Sigmoid colon (tissue), 4 donors: Measurements from ENCODE around the gene UST.

Experiments used
- POLR2A ChIP-seq, 2 donors: fragments of 450-650 bp; IDR thresholded peaks; one replicate each; pipeline ENCODE4 v1.6.1; 2016; ENCODE audit warnings: antibody characterized with exemption in 2 of 2, mild to moderate bottlenecking in 2 of 2, moderate library complexity in 2 of 2
- POLR2AphosphoS5 ChIP-seq, 4 donors: sonication (generic); formaldehyde crosslinking; IDR thresholded peaks; one replicate each; pipeline ENCODE4 v1.6.1; 2017; ENCODE audit warnings: antibody characterized with exemption in 4 of 4
- TF ChIP-seq, protein P1 (sequence below), 4 experiments: fragments of 450-650 bp in 3 of 4; fragments of 200-600 bp in 1 of 4; IDR thresholded peaks; one replicate each; pipeline ENCODE4 v1.5.1; 2016 to 2019; ENCODE audit warnings: antibody characterized with exemption in 4 of 4, mild to moderate bottlenecking in 3 of 4, moderate library complexity in 2 of 4

GRCh38 chr6:148904896-148905870 lies 158.4 kb downstream of the UST start:
- TF ChIP-seq, protein P1, sequence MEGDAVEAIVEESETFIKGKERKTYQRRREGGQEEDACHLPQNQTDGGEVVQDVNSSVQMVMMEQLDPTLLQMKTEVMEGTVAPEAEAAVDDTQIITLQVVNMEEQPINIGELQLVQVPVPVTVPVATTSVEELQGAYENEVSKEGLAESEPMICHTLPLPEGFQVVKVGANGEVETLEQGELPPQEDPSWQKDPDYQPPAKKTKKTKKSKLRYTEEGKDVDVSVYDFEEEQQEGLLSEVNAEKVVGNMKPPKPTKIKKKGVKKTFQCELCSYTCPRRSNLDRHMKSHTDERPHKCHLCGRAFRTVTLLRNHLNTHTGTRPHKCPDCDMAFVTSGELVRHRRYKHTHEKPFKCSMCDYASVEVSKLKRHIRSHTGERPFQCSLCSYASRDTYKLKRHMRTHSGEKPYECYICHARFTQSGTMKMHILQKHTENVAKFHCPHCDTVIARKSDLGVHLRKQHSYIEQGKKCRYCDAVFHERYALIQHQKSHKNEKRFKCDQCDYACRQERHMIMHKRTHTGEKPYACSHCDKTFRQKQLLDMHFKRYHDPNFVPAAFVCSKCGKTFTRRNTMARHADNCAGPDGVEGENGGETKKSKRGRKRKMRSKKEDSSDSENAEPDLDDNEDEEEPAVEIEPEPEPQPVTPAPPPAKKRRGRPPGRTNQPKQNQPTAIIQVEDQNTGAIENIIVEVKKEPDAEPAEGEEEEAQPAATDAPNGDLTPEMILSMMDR (IDR thresholded peaks at IDR 0.05), result no peak
- no peak for TF ChIP-seq POLR2A (IDR thresholded peaks at IDR 0.05)
- TF ChIP-seq POLR2AphosphoS5 (IDR thresholded peaks at IDR 0.05), result no peak
